Neutrophil (primary cell): ENCODE data around the gene PALLD.

Experiments
- H3K27ac ChIP-seq: fragments of 200-600 bp; sonication (generic); 2 replicates; pipeline ENCODE4 v1.5.1; 2016; ENCODE audit warnings: mild to moderate bottlenecking, moderate library complexity
- H3K27me3 ChIP-seq: fragments of 200-600 bp; sonication (generic); 2 replicates; pipeline ENCODE4 v1.6.0; 2016; ENCODE audit warnings: mild to moderate bottlenecking
- H3K36me3 ChIP-seq: fragments of 200-600 bp; sonication (generic); 2 replicates; pipeline ENCODE4 v1.5.1; 2017
- H3K4me1 ChIP-seq, 2 experiments: fragments of 200-600 bp in 1 of 2; sonication (generic) in 1 of 2; 1 replicate in 1 of 2; 2 replicates in 1 of 2; pipeline versions ENCODE4 v1.5.1 to v1.6.1; 2013 to 2016; ENCODE audit warnings: low read depth in 1 of 2, low read length in 1 of 2, mild to moderate bottlenecking in 1 of 2, moderate library complexity in 1 of 2; ENCODE audit not compliant: control insufficient read depth in 1 of 2, insufficient read depth in 1 of 2
- H3K4me3 ChIP-seq, 2 experiments: fragments of 200-600 bp in 1 of 2; sonication (generic) in 1 of 2; 1 replicate in 1 of 2; 2 replicates in 1 of 2; pipeline ENCODE4 v1.5.1; 2013 to 2016; ENCODE audit warnings: low read depth in 1 of 2, low read length in 1 of 2, mild to moderate bottlenecking in 1 of 2, moderate library complexity in 1 of 2
- H3K9me3 ChIP-seq: fragments of 200-600 bp; sonication (generic); 2 replicates; pipeline ENCODE4 v1.5.1; 2016
- CTCF ChIP-seq: fragments of 200-600 bp; sonication (generic); IDR thresholded peaks from 2 replicates; pipeline ENCODE4 v1.5.1; 2016; ENCODE audit warnings: antibody characterized with exemption

PALLD gene

DNA sequence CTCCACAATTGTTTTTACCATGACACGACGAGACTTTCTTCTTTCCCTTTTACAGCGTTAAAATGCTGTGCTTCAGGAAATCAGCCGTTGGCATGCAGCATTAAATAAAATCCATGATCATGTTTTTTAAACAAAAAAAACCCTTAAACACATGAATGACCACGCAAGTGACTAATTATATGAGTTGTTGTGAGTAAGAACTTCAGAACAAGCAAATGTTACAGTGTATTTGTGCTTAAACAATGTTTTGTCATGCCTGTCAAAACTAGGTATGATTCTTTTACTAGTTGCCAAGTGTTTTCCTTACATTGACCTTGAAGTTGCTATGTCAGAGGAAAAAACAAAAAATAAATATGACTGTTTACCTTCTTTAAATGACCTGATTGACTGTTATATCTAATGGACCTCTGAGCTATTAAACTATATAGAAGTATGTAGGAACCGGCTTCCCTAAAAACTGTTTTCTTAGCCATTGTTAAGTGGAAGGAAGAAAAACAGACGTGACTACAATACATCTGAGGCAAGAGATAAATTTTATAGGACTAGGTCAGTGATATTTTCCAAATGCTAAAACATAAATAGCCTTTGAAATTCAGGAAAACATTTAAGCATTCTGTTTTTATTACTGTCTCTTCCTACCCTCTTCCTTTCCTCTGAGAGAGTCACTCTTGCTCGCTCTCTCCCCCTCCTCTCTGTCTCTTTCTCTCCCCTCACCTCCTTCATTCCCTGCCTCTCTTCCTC, 197.1 kb downstream of the PALLD start:
- Histone ChIP-seq H3K4me1 (no peaks in the 10 kb centered on the region), H3K27me3 (no peaks in the 10 kb centered on the region), H3K36me3 (no peaks in the 10 kb centered on the region), H3K9me3 (no peaks in the 10 kb centered on the region), H3K4me3 (no peak overlapping the region), H3K27ac (no peak overlapping the region)
- TF ChIP-seq CTCF, result no peak

- H3K4me1 ChIP-seq, result no peaks in the 10 kb centered on the region
- H3K27me3 ChIP-seq, result no peaks in the 10 kb centered on the region
- no peaks in the 10 kb centered on the region for H3K36me3 ChIP-seq
- TF ChIP-seq CTCF, result no peak
- no peak overlapping the region for H3K27ac ChIP-seq
- no peaks in the 10 kb centered on the region for H3K9me3 ChIP-seq
- no peak overlapping the region for H3K4me3 ChIP-seq
Measured at GRCh38 chr4:168694667-168695066, 197.8 kb downstream of the PALLD start.

GRCh38 chr4:168695288-168695687, 198.4 kb downstream of the PALLD start:
- H3K4me3 ChIP-seq, result no peak overlapping the region
- no peak overlapping the region for H3K27ac ChIP-seq
- H3K36me3 ChIP-seq, result no peaks in the 10 kb centered on the region
- no peaks in the 10 kb centered on the region for H3K27me3 ChIP-seq
- no peaks in the 10 kb centered on the region for H3K9me3 ChIP-seq
- TF ChIP-seq CTCF, result no peak
- no peaks in the 10 kb centered on the region for H3K4me1 ChIP-seq

GRCh38 chr4:168696280-168696679, 199.4 kb downstream of the PALLD start:
- H3K27ac ChIP-seq, result no peak overlapping the region
- H3K4me1 ChIP-seq, result no peaks in the 10 kb centered on the region
- no peaks in the 10 kb centered on the region for H3K36me3 ChIP-seq
- H3K4me3 ChIP-seq, result no peak overlapping the region
- TF ChIP-seq CTCF, result no peak
- H3K27me3 ChIP-seq, result no peaks in the 10 kb centered on the region
- H3K9me3 ChIP-seq, result no peaks in the 10 kb centered on the region

DNA sequence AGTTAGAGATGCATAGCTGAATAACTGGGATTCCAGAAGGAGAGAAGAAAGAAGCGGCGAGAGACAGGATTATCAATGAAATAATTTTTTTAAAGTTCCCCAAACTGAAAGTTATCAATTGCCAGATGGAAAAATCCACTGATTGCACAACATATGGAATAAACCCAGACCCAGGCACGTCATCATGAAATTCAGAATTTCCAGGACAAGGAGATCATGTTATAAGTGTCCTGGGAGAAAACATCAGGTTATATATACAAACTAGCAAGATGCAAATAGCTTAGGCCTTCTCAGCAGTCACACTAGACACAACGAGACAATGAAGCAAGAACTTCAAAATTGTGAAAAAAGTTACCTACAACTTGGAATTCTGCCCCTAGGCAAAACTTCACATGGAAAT, 200.0 kb downstream of the PALLD start:
- Histone ChIP-seq H3K36me3 (no peaks in the 10 kb centered on the region), H3K4me1 (no peaks in the 10 kb centered on the region), H3K27ac (no peak overlapping the region), H3K9me3 (no peaks in the 10 kb centered on the region), H3K4me3 (no peak overlapping the region), H3K27me3 (no peaks in the 10 kb centered on the region)
- no peak for TF ChIP-seq CTCF
